Islet precursor cell (in vitro differentiated cells): ENCODE measurements around the gene CCSER1.
"Not testable (repeated sequence)": the region's sequence is repeated elsewhere in the genome, so short reads cannot be mapped to it uniquely, and the experiment has no call there.

ENCODE experiments used
- DNase-seq: peaks from one replicate; pipeline ENCODE4 v3.0.0-alpha.2; 2018

CCSER1 gene

GRCh38 chr4:90855111-90855510 lies 727.9 kb downstream of the CCSER1 start:
- no peak for DNase-seq

DNA sequence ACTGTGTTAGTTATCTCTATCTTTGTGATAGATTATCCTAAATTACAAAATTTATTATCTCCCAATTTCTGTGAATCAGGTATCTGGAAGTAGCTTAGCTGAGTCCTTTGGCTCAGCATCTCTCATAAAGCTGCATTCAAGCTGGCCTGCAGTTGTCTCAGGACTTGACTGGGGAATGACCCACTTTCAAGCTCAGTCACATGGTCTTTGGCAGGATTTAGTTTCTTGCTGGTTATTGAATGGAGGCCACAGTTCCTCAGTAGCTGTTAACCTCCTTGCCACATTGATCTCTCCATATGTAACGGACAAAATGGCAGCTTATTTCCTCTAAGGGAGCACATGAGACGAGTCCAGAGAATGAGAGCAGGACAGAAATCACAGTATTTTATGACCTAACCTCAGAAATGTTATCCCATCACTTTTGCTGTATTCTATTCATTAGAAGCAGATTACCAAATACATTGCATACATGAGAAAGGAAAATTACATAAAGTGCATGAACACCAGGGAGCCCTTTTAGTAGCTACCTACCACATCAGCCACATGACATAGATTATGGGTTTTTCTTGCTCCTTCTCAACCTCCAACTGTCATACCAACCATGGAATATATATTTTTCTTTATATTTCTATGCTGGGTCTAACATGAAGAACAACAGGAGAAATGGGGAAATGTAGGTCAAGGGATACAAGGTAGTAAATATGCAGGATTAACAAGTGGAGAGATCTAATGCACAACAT lies 730.1 kb downstream of the CCSER1 start:
- DNase-seq: no peak

- DNase-seq: no peak
These were observed 748.6 kb downstream of the CCSER1 start for GRCh38 chr4:90875791-90876190.

GRCh38 chr4:90876296-90876695 lies 749.1 kb downstream of the CCSER1 start:
- DNase-seq: no peak

DNA sequence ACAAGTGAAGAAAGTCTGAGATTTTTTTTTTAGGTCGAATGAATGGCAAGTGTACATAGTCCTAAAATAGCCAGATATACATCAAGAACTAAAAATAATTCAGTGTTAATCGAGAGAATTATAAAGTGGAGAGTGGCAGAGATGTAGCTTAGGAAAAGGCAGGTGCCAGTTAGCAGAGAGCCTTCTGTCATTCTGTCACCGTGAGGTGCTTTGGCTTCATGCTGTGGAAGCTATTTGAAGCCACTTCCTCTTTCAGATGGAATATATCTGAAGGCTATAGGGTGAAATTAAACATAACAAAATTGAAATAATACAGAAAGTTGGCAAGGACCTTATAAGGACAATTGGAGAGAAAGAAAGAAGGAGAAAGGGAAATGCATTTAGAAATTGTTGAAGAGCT lies 756.3 kb downstream of the CCSER1 start:
- DNase-seq: no peak

- no peak for DNase-seq
These were observed 761.4 kb downstream of the CCSER1 start for GRCh38 chr4:90888571-90888970.

- DNase-seq: no peak
These were observed 762.0 kb downstream of the CCSER1 start for GRCh38 chr4:90889171-90889570.

- DNase-seq: not testable (repeated sequence)
These were observed 776.2 kb downstream of the CCSER1 start for GRCh38 chr4:90903413-90903812.

GRCh38 chr4:90904021-90904420 lies 776.8 kb downstream of the CCSER1 start:
- no peak for DNase-seq

DNA sequence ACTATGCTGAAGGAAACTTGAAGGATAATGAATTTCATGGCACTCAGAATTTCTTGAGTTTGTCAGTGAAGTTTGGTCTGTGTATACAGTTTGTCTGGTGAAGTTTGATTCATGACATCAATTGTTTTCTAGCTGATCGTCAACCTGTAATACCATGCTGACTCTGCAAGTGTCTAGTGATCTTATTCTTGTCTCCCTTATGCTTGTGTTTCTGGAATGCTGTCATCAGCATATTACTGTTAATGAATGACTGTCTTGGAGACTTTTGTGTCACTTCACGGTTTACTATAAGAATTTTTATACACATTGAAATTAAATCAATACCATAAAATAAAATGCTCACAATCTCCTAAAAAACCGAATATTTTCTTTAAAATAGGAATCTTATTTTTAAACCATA lies 779.0 kb downstream of the CCSER1 start:
- no peak for DNase-seq

GRCh38 chr4:90911724-90912434 lies 784.7 kb downstream of the CCSER1 start:
- not testable (repeated sequence) for DNase-seq

DNA sequence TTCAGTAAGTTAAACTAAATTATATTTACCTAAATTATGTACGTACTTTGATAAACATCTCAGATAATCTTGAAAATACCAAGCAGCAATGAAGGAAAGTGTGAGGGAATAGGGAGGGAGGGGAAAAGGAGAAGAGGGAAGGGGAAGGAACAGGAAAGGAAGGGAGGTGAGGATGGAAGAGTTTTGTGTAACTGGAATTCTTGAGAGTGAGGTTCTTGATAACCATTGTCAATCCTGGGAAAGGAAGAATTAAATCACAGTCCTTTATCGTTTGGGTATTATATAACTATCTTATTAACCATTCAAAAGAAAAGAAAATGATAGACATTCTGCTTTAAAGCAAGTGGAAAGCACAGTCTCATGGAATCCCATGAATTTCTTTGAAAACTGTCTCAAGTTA lies 795.0 kb downstream of the CCSER1 start:
- DNase-seq: no peak

GRCh38 chr4:90926957-90927356 lies 799.8 kb downstream of the CCSER1 start:
- DNase-seq: no peak

- DNase-seq: no peak
These were observed 816.1 kb downstream of the CCSER1 start for GRCh38 chr4:90943311-90943710.

- DNase-seq: no peak
These were observed 819.8 kb downstream of the CCSER1 start for GRCh38 chr4:90946945-90947344.

- DNase-seq: no peak
These were observed 823.2 kb downstream of the CCSER1 start for GRCh38 chr4:90950385-90950841.

DNA sequence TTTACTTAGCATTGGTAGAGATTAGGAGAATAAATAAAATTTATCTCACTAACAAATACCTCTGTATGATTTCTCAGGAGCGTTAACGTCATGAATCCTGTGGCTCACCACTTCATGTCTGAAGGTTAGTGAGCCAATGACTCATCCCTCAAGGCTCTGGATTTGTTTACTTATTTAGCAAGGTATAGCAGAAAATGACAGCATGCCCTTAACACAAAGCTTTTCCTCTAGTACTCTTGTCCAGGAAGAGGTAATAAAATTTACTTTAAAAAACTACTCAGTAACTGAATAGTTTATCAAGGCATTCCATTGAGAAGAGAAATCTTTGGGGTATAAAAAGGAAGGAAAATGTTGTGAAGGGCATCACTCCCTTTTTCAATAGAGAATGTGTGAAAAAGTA lies 823.8 kb downstream of the CCSER1 start:
- DNase-seq: peak; percentile 64

DNA sequence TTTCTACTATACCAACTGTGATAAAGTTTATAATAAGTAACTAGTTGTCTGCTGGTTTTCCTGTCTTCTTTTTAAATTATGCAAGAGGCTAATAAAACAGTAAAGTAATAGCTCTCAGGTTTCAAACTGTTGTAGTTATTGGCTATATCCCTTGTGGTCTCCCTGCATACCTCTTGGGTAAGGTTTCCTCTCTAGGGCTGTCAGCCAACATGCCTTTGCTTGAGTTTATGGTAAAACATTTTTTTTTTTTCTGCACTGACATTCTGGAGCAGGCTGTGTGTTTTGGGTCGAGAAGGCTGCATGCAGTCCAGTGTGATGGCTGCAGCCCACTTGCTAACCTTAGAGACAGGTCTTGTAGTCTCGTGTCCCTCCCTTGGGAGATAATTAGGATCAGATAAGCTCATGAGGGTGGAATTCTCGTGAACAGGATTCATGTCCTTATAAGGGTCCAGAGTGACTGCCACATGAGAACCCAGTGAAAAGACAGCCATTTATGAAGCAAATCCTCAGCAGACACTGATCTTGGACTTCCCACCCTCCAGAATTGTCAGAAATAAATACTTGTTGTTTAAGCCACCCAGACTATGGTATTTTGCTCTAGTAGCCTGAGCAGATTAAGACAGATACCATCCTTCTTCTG lies 831.2 kb downstream of the CCSER1 start:
- peak; percentile 85 for DNase-seq

DNA sequence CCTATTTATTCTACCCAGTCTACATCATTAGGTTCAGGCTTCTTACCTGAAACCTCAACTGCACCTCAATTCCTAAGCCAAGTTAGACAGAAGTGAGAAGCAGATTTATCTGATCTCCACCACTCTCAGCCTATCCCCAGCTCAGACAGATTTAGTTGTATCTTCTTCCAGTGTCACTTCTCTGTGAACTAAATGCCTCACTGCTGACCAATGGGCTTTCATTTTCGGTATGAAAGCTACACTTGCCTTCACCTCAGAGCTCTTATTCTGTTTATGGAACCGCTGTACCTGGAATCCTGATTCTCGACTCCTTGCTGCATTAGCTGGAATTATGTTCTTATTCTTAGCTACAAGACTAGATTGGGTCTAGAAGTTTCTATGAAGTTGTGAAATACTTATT lies 833.2 kb downstream of the CCSER1 start:
- no peak for DNase-seq

DNA sequence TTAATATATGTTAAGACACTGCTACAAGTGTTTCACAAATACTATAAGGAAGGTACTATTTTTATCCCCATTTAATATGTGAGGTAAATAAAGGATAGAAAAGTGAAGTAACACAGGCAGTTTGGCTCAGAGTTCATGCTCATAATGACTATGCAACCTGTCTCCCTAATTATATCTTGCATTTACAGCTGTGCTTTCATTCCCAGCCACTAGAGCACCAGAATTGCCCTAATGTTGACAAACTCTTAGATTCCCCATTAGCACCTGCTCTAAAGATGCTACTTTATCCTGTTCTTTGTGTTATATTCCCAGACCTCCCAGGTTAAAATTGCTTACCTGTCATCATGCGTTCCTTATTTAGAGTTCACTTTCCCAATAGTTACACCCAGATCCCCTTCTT lies 833.6 kb downstream of the CCSER1 start:
- DNase-seq: no peak

- DNase-seq: no peak
These were observed 842.8 kb downstream of the CCSER1 start for GRCh38 chr4:90970021-90970420.

GRCh38 chr4:90977726-90978125 lies 850.5 kb downstream of the CCSER1 start:
- no peak for DNase-seq

GRCh38 chr4:90979556-90979955 lies 852.4 kb downstream of the CCSER1 start:
- no peak for DNase-seq

DNA sequence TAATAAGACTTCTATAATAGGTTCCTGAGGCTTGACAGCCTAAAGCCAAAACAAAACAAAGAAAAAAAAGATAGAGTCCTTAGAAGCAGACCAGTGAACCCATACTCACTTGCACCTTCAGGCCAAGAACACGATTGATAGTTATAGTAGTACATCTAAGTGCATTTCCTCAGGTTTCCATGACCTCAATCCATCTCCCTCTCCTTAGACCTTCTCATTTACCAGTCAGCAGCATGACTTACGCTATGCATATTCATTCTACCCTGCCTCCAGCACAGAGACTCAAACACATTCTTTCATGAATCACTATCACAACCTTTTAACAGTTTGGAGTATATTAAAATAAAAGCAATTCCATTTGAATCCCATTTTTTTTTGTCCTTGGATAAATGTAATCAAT lies 855.6 kb downstream of the CCSER1 start:
- no peak for DNase-seq
